GM19351 (cell line): ENCODE results near the gene CLSTN2.

ENCODE experiments used
- ATAC-seq: cut with Tn5 transposase; IDR thresholded peaks from one replicate; pipeline ENCODE4 v1.9.1; 2021; ENCODE audit warnings: mild to moderate bottlenecking, moderate library complexity; ENCODE audit not compliant: unreplicated experiment

The CLSTN2 gene

DNA sequence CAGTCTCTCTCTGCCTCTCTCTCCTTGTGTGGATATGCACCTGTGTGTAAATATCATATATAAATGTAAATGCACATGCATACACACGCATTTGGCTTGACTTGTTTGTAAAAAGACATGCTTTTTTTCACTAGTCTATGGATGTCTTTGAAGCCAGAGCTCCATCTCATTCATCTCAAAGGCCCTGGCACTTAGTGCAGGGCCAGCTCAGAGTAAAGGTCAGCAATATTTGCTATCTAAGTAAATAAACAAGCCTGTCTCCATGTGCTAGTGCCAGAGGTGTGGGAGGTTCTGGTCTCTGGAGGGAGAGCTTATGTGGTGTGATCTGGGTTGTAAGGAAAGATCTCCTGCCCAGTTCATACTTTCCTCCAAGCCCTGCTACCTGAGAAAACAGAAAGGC is 5.6 kb downstream of the CLSTN2 start:
- no peak for ATAC-seq

- no peak for ATAC-seq
Observed at GRCh38 chr3:139941580-139941979, 6.6 kb downstream of the CLSTN2 start.

- no peak for ATAC-seq
Observed at GRCh38 chr3:139944256-139944910, 9.4 kb downstream of the CLSTN2 start.

DNA sequence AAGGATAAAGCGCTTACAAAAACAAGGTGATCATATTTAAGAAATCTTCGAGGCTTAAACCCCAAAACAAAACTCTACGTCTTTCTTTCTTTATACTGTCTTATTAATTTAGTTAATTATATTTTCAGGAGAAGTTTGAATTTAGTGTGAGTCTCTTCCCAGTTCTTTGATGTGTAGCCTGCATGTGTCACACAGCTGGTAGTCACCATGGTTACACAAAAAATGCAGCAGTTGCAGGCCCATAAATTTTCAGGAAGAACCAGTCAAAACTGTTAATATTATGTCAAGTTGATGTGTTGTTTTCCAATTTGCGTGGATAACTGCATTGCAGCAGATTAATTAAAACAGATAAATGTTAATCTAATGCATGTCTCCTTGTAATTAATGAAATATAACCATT is 10.4 kb downstream of the CLSTN2 start:
- ATAC-seq, result no peak

- ATAC-seq, result no peak
Observed at GRCh38 chr3:139945942-139946341, 11.0 kb downstream of the CLSTN2 start.

- ATAC-seq, result no peak
Observed at GRCh38 chr3:139948467-139948866, 13.5 kb downstream of the CLSTN2 start.

- ATAC-seq, result no peak
Observed at GRCh38 chr3:139948898-139949297, 13.9 kb downstream of the CLSTN2 start.

DNA sequence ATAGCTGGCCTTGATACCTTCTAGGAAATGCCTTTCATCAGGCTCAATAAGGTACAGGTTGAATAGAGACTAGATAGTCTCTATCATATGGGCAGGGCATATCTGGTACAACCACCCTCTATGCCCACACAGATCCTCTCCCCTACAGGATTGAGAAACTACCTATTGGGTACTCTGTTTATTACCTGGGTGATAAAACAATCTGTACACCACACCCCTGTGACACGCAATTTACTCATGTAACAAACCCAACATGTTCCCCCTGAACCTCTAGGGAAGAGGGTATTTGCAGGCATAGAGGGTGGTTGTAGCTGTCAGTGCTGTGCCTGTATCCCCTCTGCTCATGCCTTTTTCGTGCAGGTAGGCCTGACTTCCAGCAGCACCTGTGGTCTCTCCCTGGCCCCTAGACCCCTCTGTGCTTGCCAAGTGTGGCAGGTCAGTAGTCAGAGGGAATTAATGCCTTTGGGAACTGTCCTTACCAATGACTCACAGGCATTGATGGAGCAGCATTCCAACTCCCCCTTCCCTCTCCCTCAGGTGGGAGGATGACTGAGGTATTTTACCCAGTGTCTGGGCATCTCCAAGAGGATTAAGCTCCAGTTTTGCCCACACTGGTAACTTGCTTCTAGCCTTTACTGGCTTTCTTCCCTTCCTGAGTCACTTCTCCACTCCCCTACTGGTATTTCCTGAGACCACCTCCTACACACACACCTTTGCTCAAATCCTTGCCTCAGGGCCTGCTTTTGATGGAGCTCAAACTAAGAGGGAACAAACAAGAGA is 18.3 kb downstream of the CLSTN2 start:
- no peak for ATAC-seq

- no peak for ATAC-seq
Observed at GRCh38 chr3:139954146-139954860, 19.3 kb downstream of the CLSTN2 start.

DNA sequence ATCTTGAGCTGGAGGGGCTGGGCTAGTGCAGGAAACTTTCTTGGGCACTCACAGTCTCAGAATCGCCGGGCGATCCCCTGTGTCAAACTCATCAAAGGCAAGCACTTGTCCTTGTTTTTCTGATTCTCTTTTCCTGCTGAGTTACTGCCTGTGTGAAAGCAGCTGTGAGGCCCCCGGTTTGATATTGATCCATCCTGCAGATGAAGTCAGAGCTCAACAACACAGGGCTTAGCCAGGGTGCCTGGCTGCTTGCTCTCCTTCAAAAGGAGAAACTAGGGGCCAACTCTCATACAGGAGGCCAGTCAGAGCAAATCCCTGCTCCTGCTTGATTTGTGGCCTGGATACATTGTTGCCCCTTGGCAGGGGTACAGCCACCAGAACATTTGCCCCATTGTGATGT is 22.9 kb downstream of the CLSTN2 start:
- no peak for ATAC-seq

- ATAC-seq, result no peak
Observed at GRCh38 chr3:139969386-139969785, 34.4 kb downstream of the CLSTN2 start.

DNA sequence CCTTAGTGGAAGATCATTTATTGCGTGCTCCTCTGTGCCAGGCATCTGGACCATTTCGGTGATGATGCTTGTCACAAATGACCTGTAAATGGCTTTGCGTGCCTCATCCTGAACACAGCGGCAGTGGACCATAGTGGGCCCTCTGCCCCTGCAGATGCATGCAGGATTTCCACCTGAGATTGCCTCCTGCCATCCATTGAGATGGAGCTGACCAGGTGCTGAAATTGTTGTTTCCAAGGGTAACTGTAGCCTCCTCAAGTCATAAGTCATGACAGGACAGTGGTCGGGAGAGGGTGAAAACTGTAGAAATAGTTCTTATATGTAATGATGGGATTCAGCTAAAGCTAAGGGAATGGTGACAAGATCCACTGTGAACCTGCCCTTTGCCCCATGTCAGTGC is 35.5 kb downstream of the CLSTN2 start:
- no peak for ATAC-seq

GRCh38 chr3:139974809-139975425 is 39.9 kb downstream of the CLSTN2 start:
- no peak for ATAC-seq

- ATAC-seq, result no peak
Observed at GRCh38 chr3:139975594-139976365, 40.8 kb downstream of the CLSTN2 start.

DNA sequence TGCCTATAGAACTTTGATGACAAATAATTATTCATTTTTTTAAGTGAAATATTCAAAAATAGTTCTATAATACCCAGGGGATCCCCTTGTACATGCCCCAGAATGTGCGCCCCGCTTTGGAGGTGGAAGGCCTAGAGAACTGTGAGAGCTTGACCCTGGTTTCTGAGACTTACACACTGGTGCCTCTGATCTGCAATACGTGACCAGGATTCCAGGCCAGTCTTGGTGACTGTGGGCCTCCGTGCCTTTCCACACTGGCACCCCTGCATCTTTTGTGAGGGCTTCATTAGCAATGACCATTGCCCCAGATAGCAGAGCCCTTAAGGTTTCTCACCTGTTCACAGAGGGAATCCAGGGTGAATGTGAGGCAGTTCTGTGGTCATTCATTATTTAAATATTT is 44.0 kb downstream of the CLSTN2 start:
- no peak for ATAC-seq

GRCh38 chr3:139979991-139980390 is 45.0 kb downstream of the CLSTN2 start:
- ATAC-seq, result no peak

- no peak for ATAC-seq
Observed at GRCh38 chr3:139982404-139982803, 47.4 kb downstream of the CLSTN2 start.

DNA sequence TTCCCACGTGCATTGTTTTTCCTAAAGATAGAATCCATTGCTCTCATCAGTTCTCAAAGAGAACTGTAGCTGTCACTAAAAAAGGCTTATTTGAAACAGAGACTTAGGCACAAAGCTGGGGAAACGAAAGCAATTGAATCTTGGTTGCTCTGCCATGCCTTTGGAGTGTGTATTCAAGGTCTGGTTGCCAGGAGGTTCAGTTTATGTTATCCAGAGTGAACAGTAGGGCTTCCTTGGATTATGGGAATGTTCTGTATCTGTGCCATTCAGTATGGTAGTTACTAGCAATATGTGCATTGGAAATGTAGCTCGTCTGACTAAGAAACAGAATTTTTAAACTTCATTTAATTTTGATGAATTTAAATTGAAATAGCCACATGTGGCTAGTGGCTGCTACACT is 50.6 kb downstream of the CLSTN2 start:
- ATAC-seq, result no peak

- ATAC-seq, result no peak
Observed at GRCh38 chr3:139987908-139988307, 52.9 kb downstream of the CLSTN2 start.

- ATAC-seq, result no peak
Observed at GRCh38 chr3:139988472-139989156, 53.6 kb downstream of the CLSTN2 start.
